BE2C (cell line): Measurements from ENCODE around the gene PLA2G4C.

Experiments used
- DNase-seq: peaks from one replicate; pipeline ENCODE4 v3.0.0-alpha.2; 2020
- H3K27me3 ChIP-seq: fragments of 250-450 bp; sonication (Bioruptor Pico); 2 replicates; pipeline ENCODE4 v1.5.1; 2020; ENCODE audit warnings: mild to moderate bottlenecking
- H3K36me3 ChIP-seq: fragments of 250-450 bp; sonication (Bioruptor Pico); 2 replicates; pipeline ENCODE4 v1.5.1; 2020; ENCODE audit warnings: mild to moderate bottlenecking
- H3K4me1 ChIP-seq: fragments of 250-450 bp; sonication (Bioruptor Pico); 2 replicates; pipeline ENCODE4 v1.5.1; 2020
- H3K4me3 ChIP-seq: 2 replicates; pipeline ENCODE4 v1.5.1; 2011; ENCODE audit warnings: low read depth, low read length
- H3K9me3 ChIP-seq: fragments of 250-450 bp; sonication (Bioruptor Pico); 2 replicates; pipeline ENCODE4 v1.5.1; 2020
- CTCF ChIP-seq: IDR thresholded peaks from 2 replicates; pipeline ENCODE4 v1.5.1; 2012; ENCODE audit warnings: mild to moderate bottlenecking, low read depth, low read length

PLA2G4C gene

GRCh38 chr19:48023518-48023917 is 87.1 kb downstream of the PLA2G4C start:
- Histone ChIP-seq H3K36me3 (no peaks in the 10 kb centered on the region), H3K4me1 (no peaks in the 10 kb centered on the region), H3K27me3 (peaks cover 16% of the 10 kb centered on the region), H3K9me3 (no peaks in the 10 kb centered on the region), H3K4me3 (no peak overlapping the region)
- no peak for DNase-seq
- TF ChIP-seq CTCF: no peak

- Histone ChIP-seq H3K4me1 (no peaks in the 10 kb centered on the region), H3K4me3 (no peak overlapping the region), H3K27me3 (peaks cover 16% of the 10 kb centered on the region), H3K36me3 (no peaks in the 10 kb centered on the region), H3K9me3 (no peaks in the 10 kb centered on the region)
- no peak for DNase-seq
- TF ChIP-seq CTCF: no peak
These were observed 87.6 kb downstream of the PLA2G4C start for GRCh38 chr19:48023011-48023410.

DNA sequence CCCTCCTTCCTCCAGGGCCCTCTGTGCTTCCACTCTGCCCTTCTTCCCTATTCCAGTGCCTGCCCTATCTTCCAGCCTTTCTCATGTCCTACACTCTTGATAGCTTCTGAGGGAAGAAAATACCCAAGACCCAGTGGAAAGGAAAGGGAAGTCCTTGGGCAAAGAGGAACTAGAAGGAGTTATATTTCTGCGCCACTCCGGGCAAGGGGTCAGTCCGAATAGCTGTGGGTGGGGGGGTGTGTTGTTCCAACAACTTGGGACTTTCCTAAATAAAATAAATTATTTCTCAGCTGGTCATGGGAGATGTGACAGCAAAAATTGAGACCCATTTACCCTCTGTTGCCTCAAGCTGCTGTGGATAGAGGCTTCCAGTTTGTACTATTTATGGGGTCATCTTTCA is 89.9 kb downstream of the PLA2G4C start:
- H3K27me3 ChIP-seq: peaks cover 16% of the 10 kb centered on the region
- H3K36me3 ChIP-seq: no peaks in the 10 kb centered on the region
- H3K9me3 ChIP-seq: no peaks in the 10 kb centered on the region
- no peak overlapping the region for H3K4me3 ChIP-seq
- no peak for TF ChIP-seq CTCF
- no peak for DNase-seq
- no peaks in the 10 kb centered on the region for H3K4me1 ChIP-seq

GRCh38 chr19:48010932-48011758 is 99.5 kb downstream of the PLA2G4C start:
- Histone ChIP-seq H3K9me3 (no peaks in the 10 kb centered on the region), H3K36me3 (no peaks in the 10 kb centered on the region), H3K27me3 (no peaks in the 10 kb centered on the region), H3K4me1 (no peaks in the 10 kb centered on the region; the same call in 1 of the 2 replicates), H3K4me3 (no peak overlapping the region)
- TF ChIP-seq CTCF: no peak
- no peak for DNase-seq

GRCh38 chr19:48006762-48007161 is 103.9 kb downstream of the PLA2G4C start:
- TF ChIP-seq CTCF: peak; percentile 71
- DNase-seq: peak; percentile 61
- H3K4me3 ChIP-seq: peak overlapping the region; percentile 21
- H3K9me3 ChIP-seq: no peaks in the 10 kb centered on the region
- H3K27me3 ChIP-seq: no peaks in the 10 kb centered on the region
- no peaks in the 10 kb centered on the region; the same call in 1 of the 2 replicates for H3K4me1 ChIP-seq
- no peaks in the 10 kb centered on the region for H3K36me3 ChIP-seq

- H3K9me3 ChIP-seq: no peaks in the 10 kb centered on the region
- H3K27me3 ChIP-seq: no peaks in the 10 kb centered on the region
- no peak for TF ChIP-seq CTCF
- no peaks in the 10 kb centered on the region for H3K4me1 ChIP-seq
- DNase-seq: no peak
- no peak overlapping the region for H3K4me3 ChIP-seq
- H3K36me3 ChIP-seq: no peaks in the 10 kb centered on the region
These were observed 106.4 kb downstream of the PLA2G4C start for GRCh38 chr19:48004236-48004635.
